Body of pancreas (tissue), 4 donors: ENCODE results near the gene CTNND2. TPM values are rescaled to one million over a fixed set of nuclear protein-coding genes. Genes with fewer than 3 reads are reported as not detected.

Source experiments
- ATAC-seq: fragments of 150-250 bp; one replicate; pipeline ENCODE4 v1.9.1; 2016
- DNase-seq, 4 donors: peaks; one replicate each; pipeline ENCODE4 v3.0.0-alpha.2; 2019
- H3K27ac ChIP-seq, 4 donors: fragments of 200-600 bp; sonication (generic); 1 replicate in 3 of 4; 2 replicates in 1 of 4; pipeline versions ENCODE4 v1.5.1 to v1.6.1; 2016 to 2019; ENCODE audit warnings: mild to moderate bottlenecking in 1 of 4, mixed read lengths in 1 of 4, moderate library complexity in 1 of 4
- H3K27me3 ChIP-seq, 2 donors: fragments of 200-600 bp; sonication (generic); one replicate each; pipeline ENCODE4 v1.6.0; 2016; ENCODE audit warnings: mild to moderate bottlenecking in 1 of 2
- H3K36me3 ChIP-seq, 2 donors: fragments of 200-600 bp; sonication (generic); replicated peaks in 1 of 2; 2 replicates each; pipeline ENCODE4 v1.5.1; 2016; ENCODE audit warnings: low read depth in 2 of 2; ENCODE audit not compliant: insufficient read depth in 1 of 2
- H3K4me1 ChIP-seq: fragments of 200-600 bp; sonication (generic); one replicate; pipeline ENCODE4 v1.6.0; 2016
- H3K4me3 ChIP-seq, 2 donors: fragments of 200-600 bp; sonication (generic); 1 replicate in 1 of 2; 2 replicates in 1 of 2; pipeline ENCODE4 v1.5.1; 2016 to 2019
- H3K9me3 ChIP-seq, 3 donors: fragments of 200-600 bp; sonication (generic); 1 replicate in 2 of 3; 2 replicates in 1 of 3; pipeline ENCODE4 v1.5.1; 2016
- POLR2A ChIP-seq, 3 donors: fragments of 450-650 bp; IDR thresholded peaks; one replicate each; pipeline ENCODE4 v1.6.1; 2016; ENCODE audit warnings: antibody characterized with exemption in 3 of 3, mild to moderate bottlenecking in 2 of 3
- WGBS, 2 donors: methylation state at CpG; one replicate each; pipeline ENCODE4 v1.1.5; 2017; 5-methylcytosine and 5-hydroxymethylcytosine counted together
- intact Hi-C: fragments of 100-400 bp; cut with DNase I; formaldehyde crosslinking; loops from one replicate; pipeline ENCODE4 v1.15.1; 2023
- total RNA-seq, 2 donors: library from RNA; depleted of rRNA; stranded (reverse); fragments of >200 nt; gene quantifications; one replicate each; pipeline ENCODE4 v1.1.0, GENCODE V29; 2016
- TF ChIP-seq, protein P1 (sequence below), 7 experiments: fragments of 450-650 bp in 4 of 7; fragments of 200-600 bp in 3 of 7; sonication (generic) in 3 of 7; IDR thresholded peaks; one replicate each; pipeline ENCODE4 v1.5.1; 2016 to 2019; ENCODE audit warnings: antibody characterized with exemption in 7 of 7

CTNND2 gene
- total RNA-seq, 2 donors from 2014 or later, result 21.0 to 82.4 TPM

DNA sequence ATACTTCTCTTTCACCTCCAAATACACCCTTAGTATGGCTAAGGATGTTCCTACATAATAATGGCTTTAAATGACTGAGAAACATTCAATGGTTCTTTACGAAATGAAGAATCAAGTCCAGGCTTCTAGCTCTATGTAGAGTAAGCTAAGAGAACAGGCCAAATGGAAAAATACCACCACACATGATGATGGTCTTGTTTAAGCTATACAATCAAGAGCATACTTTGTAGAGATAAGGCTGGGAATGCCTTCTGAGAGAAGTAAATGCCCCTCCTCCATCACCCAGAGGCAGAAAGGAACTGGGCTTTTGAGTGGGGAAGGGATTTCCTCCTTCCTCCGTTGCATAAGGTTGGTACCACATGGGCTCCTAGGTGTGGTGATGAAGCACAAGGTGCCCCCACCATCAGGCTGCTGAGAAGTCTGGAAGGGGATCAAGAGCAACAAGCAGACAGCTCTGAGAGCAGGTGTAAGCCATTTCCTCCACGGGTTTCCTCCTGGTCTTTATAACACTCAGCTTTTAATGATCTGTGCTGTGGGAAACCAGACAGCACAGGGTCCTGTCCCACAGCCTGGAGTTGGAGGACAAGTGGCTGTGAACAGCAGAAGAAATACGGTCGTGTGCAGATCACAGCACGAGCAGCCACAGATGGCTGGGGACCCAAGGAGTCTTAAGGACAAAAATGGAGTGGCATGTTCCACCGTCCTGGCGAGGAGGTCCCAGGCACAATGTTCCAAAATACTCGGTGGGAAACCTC lies 396.9 kb downstream of the CTNND2 start:
- Histone ChIP-seq H3K36me3 (no peaks in the 10 kb centered on the region), H3K4me1 (peaks cover 24% of the 10 kb centered on the region), H3K27ac (no peak overlapping the region), H3K27me3 (no peaks in the 10 kb centered on the region), H3K4me3 (no peak overlapping the region), H3K9me3 (no peaks in the 10 kb centered on the region)
- TF ChIP-seq, protein P1, sequence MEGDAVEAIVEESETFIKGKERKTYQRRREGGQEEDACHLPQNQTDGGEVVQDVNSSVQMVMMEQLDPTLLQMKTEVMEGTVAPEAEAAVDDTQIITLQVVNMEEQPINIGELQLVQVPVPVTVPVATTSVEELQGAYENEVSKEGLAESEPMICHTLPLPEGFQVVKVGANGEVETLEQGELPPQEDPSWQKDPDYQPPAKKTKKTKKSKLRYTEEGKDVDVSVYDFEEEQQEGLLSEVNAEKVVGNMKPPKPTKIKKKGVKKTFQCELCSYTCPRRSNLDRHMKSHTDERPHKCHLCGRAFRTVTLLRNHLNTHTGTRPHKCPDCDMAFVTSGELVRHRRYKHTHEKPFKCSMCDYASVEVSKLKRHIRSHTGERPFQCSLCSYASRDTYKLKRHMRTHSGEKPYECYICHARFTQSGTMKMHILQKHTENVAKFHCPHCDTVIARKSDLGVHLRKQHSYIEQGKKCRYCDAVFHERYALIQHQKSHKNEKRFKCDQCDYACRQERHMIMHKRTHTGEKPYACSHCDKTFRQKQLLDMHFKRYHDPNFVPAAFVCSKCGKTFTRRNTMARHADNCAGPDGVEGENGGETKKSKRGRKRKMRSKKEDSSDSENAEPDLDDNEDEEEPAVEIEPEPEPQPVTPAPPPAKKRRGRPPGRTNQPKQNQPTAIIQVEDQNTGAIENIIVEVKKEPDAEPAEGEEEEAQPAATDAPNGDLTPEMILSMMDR (IDR thresholded peaks at IDR 0.05), result no peak
- TF ChIP-seq POLR2A (IDR thresholded peaks at IDR 0.05), result no peak
- WGBS, 2 donors, result 76 to 88% methylated on average over 9 of the region's 9 CpGs
- intact Hi-C loops, result no loop called here
- no peak for ATAC-seq
- no peak for DNase-seq

DNA sequence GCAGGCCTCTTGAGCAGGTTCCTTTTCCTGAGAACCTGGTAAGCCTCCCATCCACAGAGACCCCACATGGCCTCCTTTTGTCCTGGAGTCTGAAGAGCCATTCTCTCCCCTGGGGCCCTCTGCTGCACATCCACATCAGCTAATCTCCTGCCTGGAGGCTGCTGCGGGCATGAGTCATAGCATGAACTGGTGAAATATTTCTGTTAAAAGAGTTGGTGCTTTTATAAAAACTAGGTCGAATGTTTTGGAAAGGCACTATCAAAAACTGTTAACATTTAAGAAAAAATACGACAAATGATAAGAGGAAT lies 399.4 kb downstream of the CTNND2 start:
- H3K36me3 ChIP-seq, result no peaks in the 10 kb centered on the region
- intact Hi-C loops, result no loop called here

DNA sequence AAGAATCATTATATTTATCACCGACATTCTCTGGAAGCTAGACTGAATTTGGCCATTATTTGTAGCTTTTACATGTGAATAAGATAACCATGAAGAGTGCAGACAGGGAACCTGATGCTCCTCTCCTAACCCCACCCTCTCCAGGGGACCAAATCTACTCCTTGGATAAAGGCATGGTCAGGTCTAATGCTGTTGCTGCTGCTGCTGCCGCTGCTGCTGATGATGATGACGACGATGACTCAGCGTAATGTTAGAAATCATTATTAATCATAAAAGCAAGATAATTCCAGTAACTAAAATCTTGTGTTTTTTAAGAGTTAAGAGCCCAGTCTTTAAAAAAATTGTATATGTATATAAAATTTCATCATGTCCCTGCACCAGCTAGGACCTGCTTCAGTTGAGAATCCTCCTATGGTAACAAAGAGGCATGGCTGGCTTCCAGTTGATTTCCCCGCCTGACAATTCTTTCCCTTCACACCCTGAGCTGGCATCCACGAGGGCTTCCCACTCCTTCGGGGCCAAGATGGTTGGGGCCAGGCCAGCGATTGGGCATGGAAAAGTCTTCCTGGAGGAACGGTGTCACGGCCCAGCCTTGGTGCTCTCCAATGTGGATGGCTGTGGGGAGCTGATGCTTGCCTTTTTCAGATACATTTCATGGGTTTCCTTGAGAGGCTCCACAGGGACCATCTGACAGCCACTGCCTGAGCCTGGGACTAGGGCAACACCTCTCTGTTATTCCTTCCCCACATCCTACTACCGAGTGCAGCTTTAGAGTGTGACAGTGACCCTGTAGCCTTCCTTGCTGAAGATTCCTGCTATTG lies 400.0 kb downstream of the CTNND2 start:
- H3K36me3 ChIP-seq, result no peaks in the 10 kb centered on the region
- ATAC-seq, result no peak
- H3K27ac ChIP-seq, result no peak overlapping the region
- 90 to 91% methylated on average over 12 of the region's 12 CpGs for WGBS, 2 donors
- TF ChIP-seq, protein P1 (IDR thresholded peaks at IDR 0.05), result no peak
- TF ChIP-seq POLR2A (IDR thresholded peaks at IDR 0.05), result no peak
- H3K27me3 ChIP-seq, result no peaks in the 10 kb centered on the region
- intact Hi-C loops, result no loop called here
- no peaks in the 10 kb centered on the region for H3K9me3 ChIP-seq
- peaks cover 7% of the 10 kb centered on the region for H3K4me1 ChIP-seq
- DNase-seq, result no peak
- H3K4me3 ChIP-seq, result no peak overlapping the region

More for the DNA sequence above, 399.4 kb downstream of the CTNND2 start:
- Histone ChIP-seq H3K9me3 (no peaks in the 10 kb centered on the region), H3K4me3 (no peak overlapping the region), H3K4me1 (peaks cover 11% of the 10 kb centered on the region), H3K27ac (no peak overlapping the region), H3K27me3 (no peaks in the 10 kb centered on the region)
- DNase-seq (peak in 1 of 4 donors; percentile 12), ATAC-seq (peak; percentile 33)
- 28 to 37% methylated on average over 3 of the region's 3 CpGs for WGBS, 2 donors
- no peak for TF ChIP-seq POLR2A (IDR thresholded peaks at IDR 0.05)
- TF ChIP-seq, protein P1 (IDR thresholded peaks at IDR 0.05), result no peak

DNA sequence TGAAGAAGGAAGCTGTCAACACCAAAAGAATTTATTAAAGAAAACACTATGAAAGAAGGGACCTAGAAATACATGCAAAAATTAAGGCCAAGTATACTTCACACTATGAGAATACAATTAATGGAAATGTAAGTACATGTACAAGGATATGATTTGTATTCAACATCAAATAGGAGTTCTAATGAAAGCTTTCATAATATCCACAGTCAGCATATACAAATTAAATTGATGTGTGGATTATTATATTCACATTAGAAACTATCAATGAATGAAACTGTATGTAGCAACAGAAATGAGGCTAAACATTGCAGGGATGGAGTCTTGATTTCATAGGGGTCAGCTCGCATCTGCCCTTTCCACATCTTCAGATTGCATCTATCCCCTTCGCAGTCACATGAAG lies 401.5 kb downstream of the CTNND2 start:
- ATAC-seq, result no peak
- no peak for TF ChIP-seq POLR2A (IDR thresholded peaks at IDR 0.05)
- TF ChIP-seq, protein P1 (IDR thresholded peaks at IDR 0.05), result no peak
- H3K27me3 ChIP-seq, result no peaks in the 10 kb centered on the region
- WGBS, 2 donors, result 95 to 96% methylated on average over 2 of the region's 2 CpGs
- H3K4me3 ChIP-seq, result no peak overlapping the region
- no peaks in the 10 kb centered on the region for H3K9me3 ChIP-seq
- intact Hi-C loops, result no loop called here
- DNase-seq, result no peak
- H3K36me3 ChIP-seq, result no peaks in the 10 kb centered on the region
- peaks cover 7% of the 10 kb centered on the region for H3K4me1 ChIP-seq
- no peak overlapping the region for H3K27ac ChIP-seq
